IPS-15b (cell line): ENCODE results near the gene ABCF2.

Experiments
- H3K27me3 ChIP-seq: one replicate; pipeline ENCODE4 v1.6.1; 2013; ENCODE audit warnings: low read length; ENCODE audit not compliant: control insufficient read depth, insufficient read depth
- H3K36me3 ChIP-seq: one replicate; pipeline ENCODE4 v1.6.1; 2013; ENCODE audit warnings: low read length; ENCODE audit not compliant: control insufficient read depth, insufficient read depth
- H3K4me1 ChIP-seq: one replicate; pipeline ENCODE4 v1.6.1; 2013; ENCODE audit warnings: mild to moderate bottlenecking, low read length; ENCODE audit not compliant: control insufficient read depth, insufficient read depth
- H3K4me3 ChIP-seq: one replicate; pipeline ENCODE4 v1.5.1; 2013; ENCODE audit warnings: low read depth, low read length
- H3K9ac ChIP-seq: one replicate; pipeline ENCODE4 v1.6.1; 2013; ENCODE audit warnings: low read depth, mild to moderate bottlenecking, low read length
- H3K9me3 ChIP-seq: one replicate; pipeline ENCODE4 v1.6.1; 2013; ENCODE audit warnings: mild to moderate bottlenecking, low read length; ENCODE audit not compliant: control insufficient read depth, insufficient read depth

ABCF2 gene

DNA sequence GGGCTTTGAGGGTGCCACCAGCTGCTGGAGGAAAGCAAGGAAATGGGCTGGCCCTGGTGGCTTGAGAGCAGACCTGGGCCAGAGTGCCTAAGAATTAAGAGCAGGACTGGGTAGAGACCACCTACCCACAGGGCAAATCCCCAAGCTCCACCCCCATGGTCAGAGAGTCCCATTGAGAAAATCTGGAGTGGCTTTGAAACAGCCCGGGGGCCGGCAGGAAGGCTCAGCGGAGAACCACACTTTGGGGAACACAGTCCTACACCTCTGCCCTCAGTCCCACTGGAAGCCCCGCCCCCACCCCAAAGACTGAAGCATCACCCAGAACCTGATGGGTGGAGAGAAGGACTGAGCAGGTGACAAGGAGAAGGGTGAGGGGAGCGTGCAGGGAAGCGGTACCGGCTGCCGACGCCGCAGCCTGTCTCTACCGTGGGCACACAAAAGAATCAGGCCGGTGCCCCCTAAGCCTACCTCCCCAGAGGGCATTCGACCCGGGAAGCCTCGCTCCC, 17.9 kb upstream of the ABCF2 start:
- Histone ChIP-seq H3K4me3 (peak overlapping the region; percentile 60), H3K9ac (no peak overlapping the region)

DNA sequence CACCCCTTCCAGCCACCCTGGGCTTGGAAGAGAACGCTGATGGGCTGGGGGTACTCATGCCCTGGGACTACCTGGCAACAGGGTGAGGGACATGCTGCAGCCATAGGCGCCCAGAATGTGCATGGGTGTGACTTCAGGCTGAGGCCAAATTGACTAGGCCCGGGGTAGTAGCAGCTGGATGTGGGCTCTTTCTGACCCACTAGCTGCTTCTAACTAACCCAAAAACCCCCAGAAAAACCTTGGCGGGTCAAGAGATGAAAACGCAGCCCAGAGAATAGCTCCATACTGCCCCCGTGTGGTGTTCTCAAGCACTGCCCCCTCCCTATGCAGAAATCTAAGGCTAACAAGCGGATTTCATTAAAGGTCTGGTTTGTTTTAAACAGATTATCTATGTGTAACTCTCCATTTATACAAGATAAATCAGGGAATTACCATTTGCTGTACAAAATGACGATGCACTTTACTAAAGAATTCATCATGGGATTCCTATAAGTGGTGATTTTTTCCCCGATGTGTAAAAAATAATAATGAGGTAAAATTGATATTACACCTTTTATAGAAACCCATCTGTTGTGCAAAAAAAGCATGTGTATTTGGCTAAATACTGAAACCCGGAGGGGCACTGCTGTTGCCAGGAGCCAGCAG, 17.3 kb upstream of the ABCF2 start:
- H3K27me3 ChIP-seq: peaks cover 48% of the 10 kb centered on the region
- H3K9me3 ChIP-seq: no peaks in the 10 kb centered on the region
- no peaks in the 10 kb centered on the region for H3K36me3 ChIP-seq
- H3K9ac ChIP-seq: no peak overlapping the region
- H3K4me3 ChIP-seq: peak overlapping the region; percentile 28
- H3K4me1 ChIP-seq: peaks cover 9% of the 10 kb centered on the region

More for the DNA sequence above, 17.9 kb upstream of the ABCF2 start:
- Histone ChIP-seq H3K36me3 (no peaks in the 10 kb centered on the region), H3K27me3 (peaks cover 54% of the 10 kb centered on the region), H3K4me1 (peaks cover 9% of the 10 kb centered on the region), H3K9me3 (no peaks in the 10 kb centered on the region)

DNA sequence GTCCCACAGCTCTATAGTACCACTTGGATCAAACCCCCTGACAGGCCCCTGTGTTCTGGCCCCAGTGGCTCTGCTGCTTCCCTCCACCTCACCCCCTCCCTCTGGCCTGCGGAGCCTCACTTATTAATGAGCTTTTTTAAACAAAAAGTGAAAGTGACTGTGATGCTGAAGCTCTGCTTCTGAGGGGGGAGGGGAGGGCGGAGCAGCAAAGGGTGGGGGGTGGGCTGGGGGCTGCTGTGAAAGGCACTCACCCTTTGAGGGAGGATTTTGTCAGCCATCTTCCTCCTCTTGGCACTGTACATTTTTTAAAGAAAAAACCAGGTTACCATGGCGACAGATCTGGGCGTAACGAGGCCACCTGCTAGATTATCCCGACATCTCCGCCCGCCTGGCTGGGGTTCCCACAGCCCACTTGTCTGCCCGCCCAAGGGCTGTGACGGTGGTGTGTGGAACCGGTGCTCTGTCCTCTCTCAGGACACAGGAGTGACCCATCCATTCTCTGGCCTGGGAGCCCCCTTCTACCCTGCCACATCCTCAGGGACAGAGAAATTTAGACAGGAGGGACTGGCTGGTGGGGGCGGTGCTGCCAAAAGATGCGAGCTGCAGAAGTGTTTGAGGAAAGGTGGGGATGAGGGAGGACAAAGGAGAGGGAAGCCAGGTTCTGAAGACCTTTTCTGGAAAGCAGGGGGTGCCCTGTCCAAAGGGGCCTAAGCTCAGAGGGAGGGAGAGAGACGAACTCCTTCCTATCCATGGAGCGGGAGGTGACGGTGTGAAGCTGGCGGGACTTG, 16.6 kb upstream of the ABCF2 start:
- Histone ChIP-seq H3K27me3 (peaks cover 44% of the 10 kb centered on the region), H3K4me3 (peak overlapping the region; percentile 28), H3K4me1 (peaks cover 9% of the 10 kb centered on the region)

DNA sequence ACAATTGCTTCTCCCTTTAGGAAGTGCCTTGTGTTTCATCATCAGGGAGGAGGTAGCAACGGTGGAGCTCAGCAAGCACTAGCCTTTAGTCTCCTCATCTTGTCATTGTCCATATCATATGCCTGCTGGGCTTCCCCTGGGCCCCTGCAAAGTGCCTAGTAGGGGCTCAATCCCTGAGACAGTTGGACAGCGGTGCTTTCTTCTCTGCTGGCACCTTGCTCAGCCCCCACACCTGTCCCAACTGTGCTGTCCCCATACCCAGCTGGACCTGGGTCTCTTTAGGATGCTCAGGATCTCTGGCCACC, 16.0 kb upstream of the ABCF2 start:
- peaks cover 9% of the 10 kb centered on the region for H3K4me1 ChIP-seq
- no peaks in the 10 kb centered on the region for H3K36me3 ChIP-seq
- no peak overlapping the region for H3K9ac ChIP-seq
- peaks cover 40% of the 10 kb centered on the region for H3K27me3 ChIP-seq
- H3K9me3 ChIP-seq: no peaks in the 10 kb centered on the region
- no peak overlapping the region for H3K4me3 ChIP-seq

More for the DNA sequence above, 16.6 kb upstream of the ABCF2 start:
- no peak overlapping the region for H3K9ac ChIP-seq
- no peaks in the 10 kb centered on the region for H3K36me3 ChIP-seq
- H3K9me3 ChIP-seq: no peaks in the 10 kb centered on the region

DNA sequence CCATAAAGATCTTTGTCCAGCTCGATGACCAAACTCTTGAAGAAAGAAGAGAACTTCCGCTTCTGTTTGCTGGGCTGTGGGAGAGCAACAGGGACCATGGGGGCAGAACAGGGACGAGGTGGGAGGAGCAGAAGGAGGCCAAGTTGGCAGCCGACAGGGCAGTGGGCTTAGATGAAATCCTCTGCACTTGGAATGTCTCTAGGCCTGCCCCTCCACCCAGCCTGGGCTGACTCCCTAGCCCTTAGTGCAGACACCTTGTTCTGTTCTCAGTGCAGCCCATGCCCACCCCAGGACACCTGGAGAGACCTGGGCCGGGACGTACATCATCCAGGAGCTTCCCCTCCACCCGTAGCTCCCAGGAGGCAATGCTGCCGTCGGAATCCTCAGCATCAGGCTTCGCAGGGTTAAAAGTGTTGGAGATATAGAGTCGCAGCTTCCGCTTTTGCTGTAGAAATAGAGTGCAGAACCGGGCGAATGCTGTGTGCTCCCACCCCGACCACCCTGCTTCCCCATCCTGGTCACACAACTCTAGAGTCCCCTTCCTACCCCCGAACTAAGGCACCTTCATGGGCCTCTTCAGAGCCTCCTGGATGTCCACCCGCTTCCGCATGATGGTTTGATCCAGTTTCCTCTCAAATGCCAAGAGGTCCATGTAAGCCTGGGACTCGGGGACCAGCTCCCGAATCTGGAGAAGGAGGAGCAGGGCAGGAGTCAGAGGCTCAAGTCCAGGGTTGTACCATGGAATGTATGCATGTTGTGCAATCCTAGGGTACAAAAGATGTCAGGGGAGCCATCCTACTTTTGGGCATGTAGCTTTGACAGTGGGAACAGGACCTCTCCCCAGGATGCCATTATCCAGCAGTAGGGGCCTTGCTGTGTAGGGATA, 15.4 kb upstream of the ABCF2 start:
- Histone ChIP-seq H3K36me3 (peaks cover 5% of the 10 kb centered on the region), H3K4me1 (peaks cover 7% of the 10 kb centered on the region), H3K4me3 (no peak overlapping the region), H3K9ac (no peak overlapping the region), H3K9me3 (no peaks in the 10 kb centered on the region), H3K27me3 (peaks cover 34% of the 10 kb centered on the region)

DNA sequence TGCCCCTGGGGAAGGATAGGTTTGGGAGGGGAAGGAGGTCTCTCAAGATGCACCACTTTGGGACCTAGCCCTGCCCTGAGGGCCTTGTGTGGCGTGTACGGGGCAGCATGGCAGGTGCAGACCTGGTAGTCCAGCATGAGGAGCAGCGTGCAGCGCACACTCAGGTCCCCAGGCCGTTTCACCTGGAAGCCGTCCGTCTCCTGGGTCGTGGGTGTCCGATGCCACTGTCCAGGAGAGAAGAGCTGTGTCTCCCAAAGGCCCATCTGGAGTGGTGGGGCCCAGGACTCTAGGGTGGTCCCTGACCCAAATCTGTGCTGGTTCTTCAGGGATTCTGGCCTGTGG, 14.7 kb upstream of the ABCF2 start:
- H3K9me3 ChIP-seq: no peaks in the 10 kb centered on the region
- H3K36me3 ChIP-seq: peaks cover 9% of the 10 kb centered on the region
- no peak overlapping the region for H3K4me3 ChIP-seq
- H3K4me1 ChIP-seq: peaks cover 7% of the 10 kb centered on the region
- peaks cover 27% of the 10 kb centered on the region for H3K27me3 ChIP-seq
- H3K9ac ChIP-seq: no peak overlapping the region

DNA sequence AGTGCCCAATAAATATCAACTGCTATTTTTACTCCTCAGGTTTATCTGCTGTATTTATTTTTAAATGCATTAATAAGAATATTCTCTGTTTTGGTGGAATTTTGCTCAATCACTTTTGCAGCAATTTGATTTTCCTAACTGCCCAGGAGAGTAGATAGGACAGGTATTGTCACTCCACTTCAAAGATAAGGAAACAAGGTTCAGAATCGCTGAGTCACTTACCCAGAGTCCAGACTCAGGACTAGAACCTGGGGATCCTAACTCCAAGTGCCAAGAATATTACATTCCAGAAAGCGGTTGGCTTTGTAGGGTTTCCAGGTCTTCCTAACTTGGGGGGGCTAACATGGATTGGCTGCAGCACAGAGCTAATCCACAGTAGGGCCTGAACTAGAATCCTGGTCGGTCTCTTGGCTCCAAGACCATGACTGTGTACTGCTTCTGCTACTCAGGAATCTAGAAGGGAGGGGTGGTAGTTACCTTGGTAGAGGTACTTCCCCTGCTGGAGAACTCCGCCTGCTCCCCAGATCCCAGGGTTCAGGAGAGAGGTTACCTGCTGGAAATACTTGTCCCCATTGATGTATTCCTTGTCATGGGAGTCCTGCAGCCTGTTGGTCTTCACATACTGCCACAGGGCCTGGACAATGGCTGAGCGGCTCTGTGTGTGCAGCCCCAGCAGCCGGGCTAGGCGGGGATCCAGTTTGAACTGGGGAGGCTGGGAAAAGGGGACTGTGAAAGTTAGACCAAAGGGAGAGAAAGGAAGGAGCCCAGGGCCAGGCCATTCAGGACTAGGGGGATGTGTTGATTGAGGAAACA, 14.1 kb upstream of the ABCF2 start:
- Histone ChIP-seq H3K27me3 (peaks cover 22% of the 10 kb centered on the region), H3K9me3 (no peaks in the 10 kb centered on the region), H3K36me3 (peaks cover 12% of the 10 kb centered on the region), H3K4me3 (no peak overlapping the region), H3K9ac (no peak overlapping the region), H3K4me1 (peaks cover 7% of the 10 kb centered on the region)

DNA sequence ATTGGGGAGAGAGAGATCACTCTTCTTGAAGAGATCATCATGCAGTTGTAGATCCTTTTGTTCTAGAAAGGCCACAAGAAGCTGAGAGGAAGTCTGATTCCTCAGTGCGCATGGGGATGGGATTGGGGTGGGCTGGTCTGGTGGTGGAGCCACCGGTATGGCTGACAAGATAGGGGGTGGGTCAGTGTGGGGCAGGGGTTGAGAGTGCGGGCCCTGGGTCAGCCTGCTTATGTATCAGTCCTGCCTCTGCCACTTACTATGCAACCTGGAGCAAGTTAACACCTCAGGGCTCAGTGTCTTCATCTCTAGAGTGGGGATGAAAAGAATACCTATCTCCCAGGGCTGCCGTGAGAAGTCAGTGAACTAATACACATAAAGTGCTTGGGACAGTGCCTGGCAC, 13.5 kb upstream of the ABCF2 start:
- peaks cover 15% of the 10 kb centered on the region for H3K36me3 ChIP-seq

DNA sequence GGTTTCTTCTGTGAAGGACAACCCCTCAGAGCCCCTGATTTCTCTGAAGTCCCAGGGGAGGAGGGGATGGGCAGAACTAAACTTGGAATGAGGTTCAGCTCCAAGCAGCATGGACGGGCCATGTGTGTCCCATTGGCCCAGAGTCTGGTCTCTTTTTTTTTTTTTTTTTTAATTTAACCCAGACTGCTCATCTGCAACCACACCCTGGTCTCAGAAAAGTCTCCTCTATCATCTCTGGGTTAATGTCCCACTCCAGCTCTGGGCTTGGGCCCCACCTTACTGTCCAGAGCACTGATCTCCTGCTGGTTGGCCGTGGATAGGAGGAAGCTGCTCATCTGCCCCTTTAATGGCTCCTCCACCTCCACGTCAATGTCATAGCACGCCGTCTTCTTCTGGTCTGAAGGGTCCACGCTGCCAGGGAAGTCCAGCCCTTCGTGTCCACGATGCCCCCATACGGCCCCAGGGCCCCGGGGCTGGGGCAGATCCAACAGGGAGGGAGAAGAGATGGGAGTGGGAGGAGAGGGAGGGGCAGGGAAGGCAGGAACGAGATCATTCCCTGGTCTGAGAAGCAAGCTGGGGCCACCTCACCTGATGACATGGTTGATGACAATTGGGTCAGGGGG, 12.9 kb upstream of the ABCF2 start:
- H3K4me1 ChIP-seq: peaks cover 7% of the 10 kb centered on the region
- H3K27me3 ChIP-seq: peaks cover 14% of the 10 kb centered on the region
- no peaks in the 10 kb centered on the region for H3K9me3 ChIP-seq
- H3K36me3 ChIP-seq: peaks cover 21% of the 10 kb centered on the region
- H3K9ac ChIP-seq: no peak overlapping the region
- no peak overlapping the region for H3K4me3 ChIP-seq

More for the DNA sequence above, 13.5 kb upstream of the ABCF2 start:
- H3K27me3 ChIP-seq: peaks cover 17% of the 10 kb centered on the region
- no peak overlapping the region for H3K9ac ChIP-seq
- no peaks in the 10 kb centered on the region for H3K9me3 ChIP-seq
- H3K4me1 ChIP-seq: peaks cover 7% of the 10 kb centered on the region
- no peak overlapping the region for H3K4me3 ChIP-seq

DNA sequence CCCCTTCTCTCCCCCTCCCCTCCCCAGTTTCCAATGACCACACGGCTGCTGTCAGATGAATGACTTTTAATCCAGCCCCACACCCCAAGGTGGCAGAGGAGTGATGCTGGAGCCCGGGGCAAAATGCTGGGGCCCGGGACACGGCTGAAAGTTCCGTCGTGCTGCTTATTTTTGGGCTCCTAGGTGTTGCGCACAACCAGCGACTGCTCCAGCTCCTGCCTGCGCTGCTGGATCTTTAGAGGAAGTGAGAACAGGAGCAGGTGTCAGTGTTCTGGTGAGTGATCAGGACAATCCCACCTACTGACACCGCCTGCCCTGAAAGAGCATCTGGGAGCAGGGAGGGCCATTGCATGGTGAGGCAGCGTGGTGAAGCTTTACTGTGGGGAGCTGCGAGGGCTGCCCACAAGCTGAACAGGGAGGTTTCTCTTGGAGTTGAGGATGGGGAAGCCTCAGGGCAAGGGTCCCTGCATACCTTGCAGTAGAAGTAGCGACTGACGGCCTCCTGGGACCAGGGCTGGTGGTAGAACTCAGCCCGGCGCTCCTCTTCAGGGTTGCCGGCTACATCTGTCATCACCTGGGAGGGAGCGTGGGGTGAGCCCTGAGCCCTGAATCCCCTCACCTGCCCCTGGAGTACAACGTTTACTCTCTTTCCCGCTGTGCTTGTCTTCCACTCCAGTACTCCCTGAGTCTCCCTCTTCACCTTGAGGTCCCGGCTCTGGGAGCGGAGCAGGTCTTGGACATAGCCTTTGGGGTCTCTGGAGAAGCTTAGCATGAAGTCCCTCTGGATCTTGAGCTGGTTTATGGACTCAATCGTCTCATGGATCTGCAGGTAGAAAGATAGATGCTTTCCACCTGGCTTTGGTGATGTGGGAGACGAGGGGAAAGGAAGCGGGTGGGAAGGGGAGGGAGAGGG, 12.2 kb upstream of the ABCF2 start:
- Histone ChIP-seq H3K9me3 (no peaks in the 10 kb centered on the region), H3K9ac (no peak overlapping the region), H3K36me3 (peaks cover 22% of the 10 kb centered on the region), H3K4me3 (no peak overlapping the region), H3K4me1 (peaks cover 7% of the 10 kb centered on the region), H3K27me3 (peaks cover 8% of the 10 kb centered on the region)
